OCI-LY1 (cell line): ENCODE measurements around the gene SUFU.

Experiments used
- CTCF ChIP-seq: fragments of 200-600 bp; sonication (generic), shearing (Covaris generic); IDR thresholded peaks from 2 replicates; pipeline ENCODE4 v1.5.1; 2017; ENCODE audit warnings: mild to moderate bottlenecking, antibody characterized with exemption, low read length, moderate library complexity, mixed read lengths
- EZH2 ChIP-seq: fragments of 200-600 bp; sonication (generic), shearing (Covaris generic); IDR thresholded peaks from 2 replicates; pipeline ENCODE4 v1.8.0; 2017; ENCODE audit warnings: borderline replicate concordance, mixed run types, mild to moderate bottlenecking, antibody characterized with exemption, low read length, moderate library complexity, mixed read lengths

GRCh38 chr10:102661658-102662028, 157.9 kb downstream of the SUFU start:
- TF ChIP-seq CTCF (no peak), EZH2 (no peak)
